ENCODE results near the gene NUDT14.

DNA sequence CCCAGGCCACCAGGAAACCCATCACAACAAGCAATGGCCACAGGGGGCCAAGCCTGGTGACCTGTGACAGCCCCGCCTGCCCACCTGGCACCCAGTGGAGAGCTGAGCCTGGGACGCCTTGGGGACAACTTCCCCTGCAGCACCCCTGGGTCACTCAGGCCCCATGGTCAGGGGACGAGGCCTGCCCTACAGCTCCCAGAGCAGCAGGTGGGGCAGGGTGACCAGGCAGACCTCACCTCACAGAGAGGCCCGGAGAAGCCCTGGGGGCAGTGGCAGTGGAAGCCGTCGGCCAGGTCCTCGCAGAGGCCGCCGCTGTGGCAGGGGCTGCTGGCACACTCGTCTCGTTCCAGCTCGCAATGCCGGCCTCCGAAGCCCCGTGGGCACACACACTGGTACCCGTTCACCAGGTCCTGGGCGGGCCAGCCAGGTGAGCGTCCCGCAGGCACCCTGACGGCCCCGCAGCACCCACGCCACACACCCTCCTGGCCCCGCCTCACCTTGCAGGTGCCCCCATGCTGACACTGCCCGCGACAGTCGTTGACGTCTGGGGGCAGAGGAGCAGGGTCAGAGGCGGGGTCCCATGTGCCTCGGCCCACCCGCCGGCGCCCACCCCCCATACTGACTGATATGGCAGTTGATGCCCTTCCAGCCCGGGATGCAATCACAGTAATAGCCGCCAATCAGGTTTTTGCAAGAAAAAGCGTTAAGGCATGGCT lies 30.6 kb downstream of the NUDT14 start:
- TF ChIP-seq, protein P1, sequence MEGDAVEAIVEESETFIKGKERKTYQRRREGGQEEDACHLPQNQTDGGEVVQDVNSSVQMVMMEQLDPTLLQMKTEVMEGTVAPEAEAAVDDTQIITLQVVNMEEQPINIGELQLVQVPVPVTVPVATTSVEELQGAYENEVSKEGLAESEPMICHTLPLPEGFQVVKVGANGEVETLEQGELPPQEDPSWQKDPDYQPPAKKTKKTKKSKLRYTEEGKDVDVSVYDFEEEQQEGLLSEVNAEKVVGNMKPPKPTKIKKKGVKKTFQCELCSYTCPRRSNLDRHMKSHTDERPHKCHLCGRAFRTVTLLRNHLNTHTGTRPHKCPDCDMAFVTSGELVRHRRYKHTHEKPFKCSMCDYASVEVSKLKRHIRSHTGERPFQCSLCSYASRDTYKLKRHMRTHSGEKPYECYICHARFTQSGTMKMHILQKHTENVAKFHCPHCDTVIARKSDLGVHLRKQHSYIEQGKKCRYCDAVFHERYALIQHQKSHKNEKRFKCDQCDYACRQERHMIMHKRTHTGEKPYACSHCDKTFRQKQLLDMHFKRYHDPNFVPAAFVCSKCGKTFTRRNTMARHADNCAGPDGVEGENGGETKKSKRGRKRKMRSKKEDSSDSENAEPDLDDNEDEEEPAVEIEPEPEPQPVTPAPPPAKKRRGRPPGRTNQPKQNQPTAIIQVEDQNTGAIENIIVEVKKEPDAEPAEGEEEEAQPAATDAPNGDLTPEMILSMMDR (IDR thresholded peaks at IDR 0.05): no peak
- no peak for TF ChIP-seq POLR2A (IDR thresholded peaks at IDR 0.05)

Data from ovary (tissue), 3 donors.